SIG-M5 treated with dmso at 0.1 percent for 504 hours (cell line): ENCODE results near the gene SFPQ.
"Not testable (repeated sequence)": the region's sequence is repeated elsewhere in the genome, so short reads cannot be mapped to it uniquely, and the experiment has no call there.

Source experiments
- DNase-seq: peaks from one replicate; lab custom pipeline; 2025; ENCODE audit not compliant: unreplicated experiment; lab: John Stamatoyannopoulos, UW

SFPQ gene

DNA sequence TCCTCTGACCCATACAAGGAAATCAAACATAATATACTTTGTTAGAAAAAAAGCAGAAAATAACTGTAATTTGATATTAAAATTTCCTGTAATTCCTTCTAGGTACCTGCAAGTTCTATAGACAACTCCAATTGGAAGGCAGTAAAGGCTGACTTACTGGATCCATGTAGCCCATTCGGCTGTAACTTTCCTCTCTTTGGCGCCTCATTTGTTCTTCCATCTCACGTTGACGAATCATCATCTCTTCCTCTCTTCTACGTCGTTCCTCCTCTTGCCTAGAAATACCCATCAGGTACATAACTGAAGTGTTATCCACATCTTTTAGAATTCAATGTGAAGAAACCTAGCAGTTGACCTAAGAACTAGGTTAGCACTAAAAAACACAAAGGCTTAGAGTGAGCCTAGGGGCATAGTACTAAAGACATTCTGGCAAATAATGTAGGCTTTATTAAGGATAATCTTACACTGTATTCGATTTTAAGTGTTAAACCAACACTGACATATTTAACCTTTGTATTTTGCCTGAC, 5.1 kb downstream of the SFPQ start:
- no peak for DNase-seq

DNA sequence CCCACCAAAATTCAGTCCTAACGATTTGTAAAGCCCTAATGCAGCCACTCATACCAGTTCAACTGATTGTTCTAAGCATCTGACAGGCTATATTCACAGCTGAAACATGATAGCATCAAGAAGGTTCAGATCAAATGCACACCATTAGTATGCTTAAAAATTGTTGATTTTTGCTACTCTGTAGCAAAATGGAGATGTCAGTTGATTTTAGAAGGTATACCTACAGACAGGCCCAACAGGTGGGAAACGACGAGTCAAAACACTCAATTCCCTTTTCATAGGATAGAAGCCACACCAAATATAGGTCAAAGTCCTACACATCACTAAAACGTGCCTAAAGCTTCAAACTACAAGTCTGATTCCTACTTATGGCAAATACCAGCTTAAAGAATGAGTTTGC, 6.7 kb downstream of the SFPQ start:
- DNase-seq, result no peak

DNA sequence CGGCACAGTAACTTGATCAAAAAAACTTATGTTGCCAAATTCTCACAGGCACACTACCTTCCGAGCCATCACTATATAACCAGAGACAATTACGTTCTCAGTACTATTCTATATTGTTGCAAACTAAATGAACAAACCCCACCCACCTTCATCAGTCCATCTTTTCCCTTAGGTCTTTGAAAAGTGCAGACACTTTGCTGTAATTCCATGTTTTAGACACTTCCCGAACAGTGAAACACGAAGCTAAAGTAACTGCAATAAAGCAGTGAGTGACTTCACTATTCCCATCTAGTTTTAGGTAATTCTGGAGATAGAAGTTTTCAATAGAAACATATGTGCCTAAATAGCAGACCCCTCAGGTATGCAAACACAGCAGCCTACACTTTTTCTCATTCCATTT, 7.7 kb downstream of the SFPQ start:
- no peak for DNase-seq

DNA sequence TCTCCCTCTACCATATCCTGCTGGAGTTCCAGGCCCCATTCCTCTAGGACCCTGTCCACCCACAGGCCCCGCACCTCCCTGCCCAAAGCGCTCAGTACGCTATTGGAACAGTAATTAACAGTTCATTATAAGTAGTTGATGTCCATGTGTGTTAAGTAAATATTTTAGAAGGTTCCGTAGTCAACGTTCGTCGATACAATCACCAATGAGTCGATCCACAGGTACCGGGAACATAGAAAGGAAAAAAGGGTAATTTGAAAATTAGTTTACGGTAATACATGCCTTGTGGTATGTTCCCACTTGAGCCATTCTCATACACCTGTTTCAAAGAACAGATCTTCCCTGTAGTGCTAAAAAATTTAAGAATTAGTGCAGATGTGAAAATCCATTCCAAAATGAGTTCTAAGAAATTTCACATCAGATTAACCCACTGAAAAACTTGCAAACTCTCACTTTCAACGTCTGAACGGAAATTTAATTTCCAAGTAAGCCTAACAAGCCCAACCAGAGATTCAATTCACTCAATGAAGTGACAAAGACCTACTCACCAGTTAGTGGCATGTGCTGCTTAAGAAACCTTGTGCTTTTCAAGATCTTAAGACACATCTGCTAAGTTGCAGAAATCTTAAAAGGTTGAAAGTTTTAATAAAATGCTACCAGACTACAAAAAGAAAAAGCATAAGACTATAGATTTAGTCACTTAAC, 8.3 kb downstream of the SFPQ start:
- no peak for DNase-seq

DNA sequence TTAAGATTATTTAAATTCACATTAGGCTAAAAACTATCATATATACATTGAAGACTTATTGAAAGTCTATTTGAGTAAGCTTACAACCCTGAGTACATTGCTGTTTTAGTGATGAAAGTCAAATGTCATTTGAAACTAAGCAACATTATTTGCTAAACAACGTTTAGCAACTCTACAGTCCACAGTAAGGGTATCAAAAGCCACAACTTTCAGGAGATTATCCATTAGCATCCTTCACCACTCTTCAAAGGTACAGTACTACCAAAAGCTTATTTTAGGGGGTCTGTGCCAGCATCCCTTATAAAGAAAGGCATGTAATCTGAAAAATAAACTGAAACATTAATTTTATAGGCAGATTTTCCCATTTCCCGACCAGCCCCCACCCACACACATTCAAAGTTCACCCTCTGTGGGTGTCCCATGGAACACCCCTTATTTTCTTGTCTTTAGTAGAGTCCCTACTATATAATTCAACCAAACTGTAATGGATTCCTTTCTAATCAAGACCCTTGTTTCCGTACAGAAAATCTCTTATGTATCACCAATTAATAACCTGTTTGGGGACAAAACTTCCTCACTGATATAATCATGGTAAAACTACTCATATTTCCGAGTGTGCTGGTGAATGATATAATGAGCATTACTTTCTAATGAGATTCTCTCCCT, 11.0 kb downstream of the SFPQ start:
- DNase-seq, result no peak

DNA sequence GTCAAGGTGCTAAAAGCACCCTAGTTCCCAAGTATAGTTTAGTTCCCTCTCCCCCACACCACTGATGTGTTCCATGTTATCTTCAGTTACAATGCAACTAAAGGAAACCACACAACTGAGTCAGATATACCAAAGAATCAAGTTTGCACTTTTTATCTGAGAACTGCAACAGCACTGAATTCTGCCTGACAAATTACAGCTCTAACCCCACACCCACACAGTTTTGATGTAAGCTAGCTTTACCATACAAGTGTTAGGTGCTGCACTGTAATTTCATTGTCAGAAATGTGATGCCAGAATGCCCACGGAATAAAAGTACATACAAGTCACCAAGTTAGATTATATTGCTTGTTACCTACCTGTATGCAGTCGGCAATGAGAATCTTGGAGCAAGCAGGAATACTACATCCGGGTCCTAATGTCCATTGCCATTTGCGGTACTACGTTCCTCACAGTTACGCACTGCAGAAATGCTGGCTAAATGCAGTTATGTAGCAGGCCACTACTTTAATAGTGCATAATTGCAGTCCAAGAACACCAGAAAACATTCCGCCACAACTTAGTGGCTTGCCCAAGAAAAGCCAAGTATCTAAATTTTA, 12.1 kb downstream of the SFPQ start:
- DNase-seq, result no peak

DNA sequence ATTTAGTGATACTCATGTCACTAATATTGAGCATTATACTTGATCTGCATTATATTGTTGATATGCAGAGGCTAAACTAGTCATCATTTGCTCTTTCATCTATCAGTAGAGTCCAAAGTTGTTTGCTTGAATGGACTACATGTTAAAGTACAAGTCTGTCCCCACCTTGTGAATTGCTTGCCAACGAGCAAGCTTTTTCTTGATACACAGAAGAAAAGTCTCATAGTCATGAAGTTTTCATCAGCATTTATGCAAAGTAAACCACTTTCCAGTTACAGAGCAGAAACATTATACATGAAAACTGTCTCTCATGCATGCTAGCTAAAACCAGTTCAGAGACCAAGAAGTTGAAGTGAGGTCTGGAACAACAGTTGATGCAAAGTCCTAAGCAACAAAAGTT, 13.0 kb downstream of the SFPQ start:
- no peak for DNase-seq

DNA sequence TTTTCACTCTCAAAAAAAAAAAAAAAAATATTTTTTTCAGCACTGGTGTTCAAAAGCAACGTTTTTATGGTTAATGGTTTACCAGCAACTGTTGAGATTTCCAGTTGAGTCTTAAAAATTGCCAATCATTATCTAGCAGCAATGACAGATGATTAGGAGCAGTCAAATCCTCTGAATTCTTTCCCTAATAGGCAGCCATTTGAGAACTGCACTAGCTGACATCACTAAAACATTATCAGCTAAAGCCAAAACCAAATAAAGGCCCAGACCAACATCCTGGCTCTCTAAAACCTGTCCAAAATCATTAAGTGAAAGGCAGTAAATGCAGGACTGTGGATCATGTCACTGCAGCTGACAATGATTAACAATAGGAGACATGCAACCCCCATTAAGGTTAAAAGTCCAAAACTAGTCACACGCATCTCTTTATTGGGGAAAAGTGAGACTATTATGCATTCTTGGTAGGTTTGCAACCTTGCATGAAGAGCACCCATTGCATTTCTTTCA, 14.0 kb downstream of the SFPQ start:
- DNase-seq, result no peak

DNA sequence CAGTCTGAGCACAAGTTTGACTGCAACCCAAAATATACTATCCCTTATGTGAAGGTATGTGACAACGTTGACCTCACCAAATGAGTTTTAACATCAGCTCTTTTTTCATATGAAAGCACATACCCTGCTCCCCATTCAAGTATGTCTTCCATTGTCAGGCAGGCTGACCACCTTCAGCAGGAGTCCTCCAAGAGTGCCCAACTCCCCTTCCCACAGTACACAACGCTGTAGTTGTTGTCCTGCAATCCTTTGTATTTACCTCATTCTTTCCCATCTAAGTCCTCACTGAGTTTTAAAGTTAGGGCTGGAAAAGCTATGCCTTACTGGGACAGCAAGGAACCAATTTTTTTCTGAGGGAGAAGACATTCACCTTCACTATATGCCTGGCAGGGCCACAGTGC, 14.7 kb downstream of the SFPQ start:
- DNase-seq, result no peak

DNA sequence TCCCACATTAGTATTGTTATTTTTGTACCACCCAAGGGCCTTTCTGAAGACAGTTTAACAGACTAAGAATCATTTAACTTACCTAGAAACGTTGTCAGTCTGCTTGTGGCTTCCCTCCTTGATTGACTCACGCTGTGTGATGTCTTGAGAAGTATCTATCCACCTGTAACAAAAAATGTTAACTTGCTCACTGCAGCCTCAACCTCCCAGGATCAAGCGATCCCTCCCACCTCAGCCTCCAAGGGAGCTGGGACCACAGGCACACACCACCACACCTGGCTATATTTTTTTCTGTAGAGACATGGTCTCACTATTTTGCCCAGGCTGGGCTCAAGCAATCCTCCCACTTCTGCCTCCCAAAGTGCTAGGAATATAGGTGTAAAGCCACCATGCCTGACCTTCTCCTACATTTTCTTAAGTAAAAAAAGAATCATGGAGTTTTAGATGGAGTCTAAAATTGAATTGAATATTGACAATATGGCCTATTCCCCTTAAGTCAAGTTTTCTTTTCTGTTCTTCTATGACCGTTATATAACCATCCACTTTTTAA, 15.6 kb downstream of the SFPQ start:
- DNase-seq, result no peak

DNA sequence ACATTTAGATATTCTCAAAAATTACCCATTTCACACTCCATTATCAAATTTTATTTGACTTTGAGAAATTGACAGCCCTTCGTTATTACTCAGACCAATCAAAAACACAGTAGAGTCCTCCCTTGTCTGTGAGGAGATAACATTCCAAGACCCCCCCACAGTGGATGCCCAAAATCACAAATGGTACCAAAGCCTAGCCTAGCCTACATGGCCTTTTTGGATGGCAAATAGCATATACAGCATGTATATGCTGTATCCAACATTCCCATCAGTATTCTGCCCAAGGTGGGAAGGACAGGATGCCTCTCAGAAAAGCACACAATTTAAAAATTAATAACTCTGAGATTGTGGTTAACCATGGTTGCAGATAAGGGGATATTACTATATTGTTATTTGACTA, 17.3 kb downstream of the SFPQ start:
- no peak for DNase-seq

DNA sequence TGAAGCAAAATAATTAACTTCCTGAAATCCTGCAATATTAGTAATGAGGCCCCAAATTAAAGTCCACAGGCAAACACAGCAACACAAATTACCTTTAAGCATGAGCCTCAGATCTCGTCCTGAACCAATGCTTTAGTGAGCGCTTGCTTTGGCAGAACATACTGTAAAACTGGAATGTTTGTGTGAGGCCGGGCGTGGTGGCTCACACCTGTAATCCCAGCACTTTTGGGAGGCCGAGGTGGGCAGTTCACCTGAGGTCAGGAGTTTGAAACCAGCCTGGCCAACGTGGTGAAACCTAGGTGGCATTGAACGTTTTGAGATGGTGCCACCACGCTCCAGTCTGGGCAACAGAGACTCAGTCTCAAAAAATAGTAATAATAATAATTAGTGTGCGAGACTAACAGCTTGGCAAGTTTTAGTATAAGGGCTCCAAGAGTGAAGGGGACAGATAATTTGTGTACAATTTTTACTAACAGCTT, 17.8 kb downstream of the SFPQ start:
- no peak for DNase-seq

DNA sequence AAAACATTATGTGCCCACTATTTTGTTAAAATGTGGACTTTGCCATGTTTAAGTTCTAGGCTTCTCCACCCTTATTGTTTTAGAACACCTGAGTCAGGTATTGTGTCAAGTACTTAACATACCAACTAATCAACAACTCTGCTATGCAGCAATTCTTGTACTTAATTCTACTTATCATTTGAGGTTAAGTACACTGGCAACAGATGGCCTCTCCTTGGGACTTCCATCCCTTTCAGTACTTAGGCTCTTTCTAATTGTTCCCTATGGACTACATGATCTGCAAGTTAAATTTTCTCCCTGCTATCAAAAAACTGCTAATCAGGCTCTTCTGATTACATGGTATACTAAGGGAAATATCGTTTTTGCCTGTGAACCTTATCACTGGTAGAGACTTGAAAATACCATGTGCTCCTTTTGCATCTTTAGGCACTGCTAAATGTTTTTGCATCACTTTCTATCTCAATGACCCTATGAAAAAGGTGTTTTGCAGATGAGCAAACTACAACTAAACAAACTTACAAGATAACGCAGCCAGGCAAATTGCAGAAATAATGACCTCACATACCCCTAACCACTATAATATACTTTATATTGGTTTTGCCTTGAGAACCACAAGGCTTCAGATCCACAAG, 18.9 kb downstream of the SFPQ start:
- DNase-seq, result no peak

DNA sequence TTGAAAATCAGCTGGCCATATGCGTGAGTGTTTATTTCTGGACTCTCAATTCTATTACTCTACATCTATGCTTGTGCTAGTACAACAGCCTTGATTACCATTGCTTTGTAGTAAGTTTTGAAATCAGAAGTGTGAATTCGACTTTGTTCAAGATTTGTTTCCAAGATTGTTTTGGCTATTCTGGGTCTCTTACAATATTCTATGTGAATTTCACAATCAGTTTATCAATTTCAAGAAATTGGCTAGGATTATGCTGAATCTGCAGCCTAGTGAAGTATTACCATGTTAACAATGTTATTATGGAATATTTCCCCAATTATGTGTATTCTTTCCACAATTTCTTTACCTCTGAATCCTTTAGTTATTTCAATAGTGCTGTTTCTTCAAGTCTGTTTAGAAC, 19.5 kb downstream of the SFPQ start:
- DNase-seq, result no peak

DNA sequence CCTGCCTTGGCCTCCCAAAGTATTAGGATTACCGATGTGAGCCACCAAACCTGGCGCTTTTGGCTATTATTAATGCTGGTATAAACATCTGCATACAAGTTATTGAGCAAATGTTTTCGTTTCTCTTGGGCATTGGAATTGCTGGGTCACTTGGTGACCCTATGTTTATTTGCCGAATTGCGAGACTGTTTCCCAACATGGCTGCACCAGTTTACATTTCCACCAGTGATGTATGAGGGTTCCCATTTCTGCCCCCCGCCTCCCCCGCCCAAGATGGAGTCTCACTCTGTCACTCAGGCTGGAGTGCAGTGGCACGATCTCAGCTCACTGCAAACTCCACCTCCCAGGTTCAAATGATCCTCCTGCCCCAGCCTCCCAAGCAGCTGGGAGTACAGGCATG, 20.9 kb downstream of the SFPQ start:
- no peak for DNase-seq

DNA sequence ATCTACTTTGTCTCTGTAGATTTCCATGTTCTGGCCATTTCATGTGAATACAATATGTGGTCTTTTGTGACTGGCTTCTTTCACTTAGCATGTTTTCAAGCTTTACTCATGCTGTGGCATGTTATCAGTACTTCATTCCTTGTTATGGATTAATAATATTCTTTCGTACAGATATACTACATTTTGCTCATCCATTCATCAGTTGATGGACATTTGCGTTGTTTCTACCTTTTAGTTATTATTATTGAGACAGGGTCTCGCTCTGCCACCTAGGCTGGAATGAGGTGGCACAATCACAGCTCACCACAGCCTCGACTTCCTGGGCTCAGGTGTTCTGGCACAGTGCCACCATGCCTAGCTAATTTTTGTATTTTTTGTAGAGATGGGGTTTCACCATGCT, 21.4 kb downstream of the SFPQ start:
- DNase-seq, result no peak

DNA sequence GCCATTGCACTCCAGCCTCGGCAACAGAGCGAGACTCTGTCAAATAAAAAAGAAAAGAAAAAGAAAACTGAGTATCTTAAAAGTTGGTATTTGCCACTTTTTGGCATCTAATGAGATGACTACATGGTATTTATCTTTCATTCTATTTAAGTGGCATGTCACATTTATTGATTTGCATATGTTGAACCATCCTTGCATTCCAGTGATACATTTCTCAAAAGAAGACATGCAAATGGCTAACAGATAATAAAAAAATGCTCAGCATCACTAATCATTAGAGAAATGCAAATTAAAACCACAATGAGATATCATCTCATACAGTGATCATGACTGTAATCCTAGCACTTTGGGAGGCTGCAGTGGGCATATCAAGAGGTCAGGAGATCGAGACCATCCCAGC, 28.1 kb downstream of the SFPQ start:
- DNase-seq, result no peak

DNA sequence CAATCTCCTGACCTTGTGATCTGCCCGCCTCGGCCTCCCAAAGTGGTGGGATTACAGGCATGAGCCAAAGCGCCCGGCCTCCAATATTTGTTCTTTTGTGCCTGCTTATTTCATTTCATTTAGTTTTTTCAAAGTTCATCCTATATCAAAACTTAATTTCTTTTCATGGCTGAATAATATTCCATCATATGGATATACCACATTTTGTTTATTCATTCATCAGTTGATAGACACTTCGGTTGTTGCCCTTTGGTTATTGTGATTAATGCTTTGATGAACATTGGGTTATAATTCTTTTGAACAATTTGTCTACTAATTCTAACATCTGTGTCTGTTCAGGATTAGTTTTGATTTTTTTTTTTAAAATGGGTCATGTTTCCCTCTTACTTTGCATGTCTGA, 41.7 kb downstream of the SFPQ start:
- no peak for DNase-seq

DNA sequence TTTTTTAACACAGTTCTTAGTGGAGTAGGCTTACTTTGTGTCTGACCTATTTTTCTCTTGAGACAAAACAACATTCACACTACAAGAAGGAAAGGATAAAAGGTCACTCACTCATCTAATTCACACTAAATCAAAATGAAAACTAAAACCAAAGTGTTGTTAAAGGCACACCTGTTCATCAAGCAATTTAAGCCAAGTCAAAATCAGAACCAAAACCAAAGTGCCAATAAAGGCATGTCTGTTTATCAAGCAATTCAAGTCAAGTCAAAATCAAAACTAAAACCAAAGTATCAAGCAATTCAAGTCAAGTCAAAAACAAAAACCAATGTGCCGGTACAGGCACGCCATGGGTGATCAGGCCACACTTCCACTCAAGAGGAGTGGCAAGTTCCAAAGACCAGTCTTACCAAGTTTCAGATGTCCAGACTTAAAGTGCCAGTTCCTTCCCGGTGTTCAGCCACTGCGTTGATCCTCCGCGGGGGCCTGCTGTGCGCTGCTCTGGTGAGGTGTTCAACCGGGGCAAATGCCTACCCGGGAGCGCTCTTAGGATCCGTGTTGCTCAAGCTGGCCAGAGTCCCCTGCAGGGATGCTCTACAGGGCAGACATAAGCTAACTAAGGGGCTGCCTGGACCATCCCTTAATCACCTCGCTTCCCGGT, 46.9 kb downstream of the SFPQ start:
- not testable (repeated sequence) for DNase-seq

DNA sequence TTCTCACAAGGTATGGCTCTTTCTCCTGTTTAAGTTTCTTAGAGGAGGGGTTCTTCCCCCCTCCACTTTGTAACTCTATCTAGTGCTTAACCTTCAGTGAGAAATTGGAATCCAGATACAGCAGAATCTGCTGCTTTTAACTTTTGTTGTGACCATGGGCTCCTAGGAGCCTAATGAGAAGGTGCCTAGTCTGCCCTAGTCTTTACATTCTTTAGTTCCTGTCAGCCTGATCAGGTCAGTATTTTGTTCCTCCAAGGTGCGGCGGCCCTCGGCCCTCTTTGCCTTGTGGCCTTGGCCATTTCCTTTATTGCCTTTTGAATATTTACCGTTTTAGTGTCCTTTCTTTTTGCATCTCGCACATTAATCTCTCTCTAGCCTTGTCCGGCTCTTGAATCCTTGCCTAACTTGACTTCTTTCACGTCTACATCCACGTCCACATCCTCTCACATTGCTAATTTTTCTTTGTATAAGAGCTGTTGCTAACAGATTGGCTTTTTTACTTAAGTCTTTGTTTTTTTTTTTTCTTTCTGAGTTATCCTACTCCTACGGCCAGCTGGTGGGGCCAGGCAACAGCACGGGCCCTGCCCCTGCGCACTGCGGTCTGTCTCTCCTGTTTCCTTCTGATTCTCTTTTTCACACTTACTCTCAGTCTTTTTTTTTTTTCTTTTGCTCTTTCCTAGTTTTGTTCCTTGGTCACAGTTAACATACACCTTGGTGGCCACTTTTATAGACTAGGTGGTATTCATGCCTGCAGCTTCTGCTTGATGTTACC, 49.0 kb downstream of the SFPQ start:
- DNase-seq, result no peak
